Fibroblast of lung (primary cell): Measurements from ENCODE around the gene LCE4A. TPM values are rescaled to one million over a fixed set of nuclear protein-coding genes. Genes with fewer than 3 reads are reported as not detected.

Source experiments
- DNase-seq, 2 donors: peaks; one replicate each; pipeline versions ENCODE4 v3.0.0 to v3.0.0-alpha.2; 2010; ENCODE audit warnings: low read depth in 2 of 2
- H2AFZ ChIP-seq: 2 replicates; pipeline ENCODE4 v1.5.1; 2012; ENCODE audit warnings: low read length, control low read depth, inconsistent platforms
- H3K27ac ChIP-seq: 2 replicates; pipeline ENCODE4 v1.5.1; 2011; ENCODE audit warnings: low read length, control low read depth; ENCODE audit not compliant: insufficient read depth
- H3K27me3 ChIP-seq: 2 replicates; pipeline ENCODE4 v1.5.1; 2011; ENCODE audit warnings: mild to moderate bottlenecking, low read length; ENCODE audit not compliant: control insufficient read depth, insufficient read depth
- H3K36me3 ChIP-seq: 2 replicates; pipeline ENCODE4 v1.5.1; 2011; ENCODE audit warnings: low read length; ENCODE audit not compliant: control insufficient read depth, insufficient read depth
- H3K4me1 ChIP-seq: 2 replicates; pipeline ENCODE4 v1.5.1; 2011; ENCODE audit warnings: low read length; ENCODE audit not compliant: control insufficient read depth, insufficient read depth; ENCODE audit errors: extremely low read depth
- H3K4me2 ChIP-seq: 2 replicates; pipeline ENCODE4 v1.5.1; 2011; ENCODE audit warnings: low read length, control low read depth; ENCODE audit not compliant: insufficient read depth; ENCODE audit errors: extremely low read depth
- H3K4me3 ChIP-seq, 4 experiments: fragments of 200-600 bp in 1 of 4; sonication (generic) in 1 of 4; replicated peaks in 1 of 4; 2 replicates each; pipeline ENCODE4 v1.5.1; 2011 to 2016; ENCODE audit warnings: low read length in 4 of 4, low read depth in 3 of 4, mild to moderate bottlenecking in 3 of 4, control low read depth in 2 of 4, inconsistent platforms in 1 of 4, mixed read lengths in 1 of 4; ENCODE audit not compliant: insufficient read depth in 1 of 4; ENCODE audit errors: control extremely low read depth in 1 of 4
- H3K79me2 ChIP-seq: 2 replicates; pipeline ENCODE4 v1.5.1; 2012; ENCODE audit warnings: mild to moderate bottlenecking, low read length, inconsistent platforms; ENCODE audit not compliant: control insufficient read depth, insufficient read depth
- H3K9ac ChIP-seq: 2 replicates; pipeline ENCODE4 v1.5.1; 2011; ENCODE audit warnings: mild to moderate bottlenecking, low read length, control low read depth; ENCODE audit not compliant: insufficient read depth
- H3K9me3 ChIP-seq: 2 replicates; pipeline ENCODE4 v1.5.1; 2012; ENCODE audit warnings: low read depth, low read length; ENCODE audit not compliant: control insufficient read depth, insufficient read depth
- H4K20me1 ChIP-seq: 2 replicates; pipeline ENCODE4 v1.5.1; 2011; ENCODE audit warnings: low read length; ENCODE audit not compliant: control insufficient read depth, insufficient read depth; ENCODE audit errors: extremely low read depth
- EZH2 ChIP-seq: IDR thresholded peaks from 2 replicates; pipeline ENCODE4 v1.5.1; 2012; ENCODE audit warnings: low read length, control low read depth, mild to moderate bottlenecking; ENCODE audit errors: missing control alignments
- polyA plus RNA-seq, 2 donors: library from polyadenylated mRNA; depleted of rRNA in 1 of 2; stranded (reverse) in 1 of 2; unstranded in 1 of 2; fragments of >200 nt; gene quantifications; 2 replicates each; pipeline ENCODE4 v1.2.1, GENCODE V29; 2011 to 2012; ENCODE audit warnings: missing spikeins in 1 of 2
- total RNA-seq: library from RNA; depleted of rRNA; stranded (reverse); fragments of >200 nt; gene quantifications from 2 replicates; pipeline ENCODE4 v1.2.1, GENCODE V29; 2014
- TF ChIP-seq, protein P1 (sequence below), 2 donors: IDR thresholded peaks in 1 of 2; conservative IDR thresholded peaks in 1 of 2; 1 replicate in 1 of 2; 2 replicates in 1 of 2; pipeline ENCODE4 v1.5.1; 2011 to 2012; ENCODE audit warnings: low read length in 2 of 2, control low read depth in 1 of 2, inconsistent platforms in 1 of 2, low read depth in 1 of 2, mild to moderate bottlenecking in 1 of 2

Gene LCE4A
- total and polyA plus RNA-seq, 2 donors (not counting 1 experiment from before 2014, with no cell fraction given), result not detected

DNA sequence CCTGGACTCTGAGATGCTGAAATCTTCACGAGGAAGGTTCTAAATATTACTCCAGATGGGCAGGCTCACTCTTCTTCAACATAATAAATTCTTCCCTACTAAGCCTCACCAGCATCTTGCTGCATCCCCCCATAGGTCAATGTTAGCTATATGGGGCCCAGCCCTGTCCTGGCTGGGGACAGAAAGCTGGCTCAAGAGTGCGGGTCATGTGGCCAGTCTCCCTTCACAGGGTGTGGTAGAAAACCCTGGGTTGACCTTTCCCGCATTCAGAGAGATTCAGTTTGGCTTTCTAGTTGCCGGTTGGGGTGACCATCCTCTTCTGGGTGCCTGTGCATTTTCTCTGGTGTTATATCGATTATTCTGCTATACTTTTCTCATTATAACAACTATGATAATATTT, 30.0 kb downstream of the LCE4A start:
- Histone ChIP-seq H2AFZ (no peak overlapping the region), H3K4me3 (no peak overlapping the region), H3K27ac (no peak overlapping the region), H3K9ac (no peak overlapping the region), H3K79me2 (no peaks in the 10 kb centered on the region), H3K36me3 (no peaks in the 10 kb centered on the region), H3K27me3 (no peaks in the 10 kb centered on the region), H3K4me2 (no peak overlapping the region), H4K20me1 (no peaks in the 10 kb centered on the region), H3K4me1 (peaks cover 4% of the 10 kb centered on the region), H3K9me3 (no peaks in the 10 kb centered on the region)
- DNase-seq, result no peak
- TF ChIP-seq EZH2, result no peak
- TF ChIP-seq, protein P1, sequence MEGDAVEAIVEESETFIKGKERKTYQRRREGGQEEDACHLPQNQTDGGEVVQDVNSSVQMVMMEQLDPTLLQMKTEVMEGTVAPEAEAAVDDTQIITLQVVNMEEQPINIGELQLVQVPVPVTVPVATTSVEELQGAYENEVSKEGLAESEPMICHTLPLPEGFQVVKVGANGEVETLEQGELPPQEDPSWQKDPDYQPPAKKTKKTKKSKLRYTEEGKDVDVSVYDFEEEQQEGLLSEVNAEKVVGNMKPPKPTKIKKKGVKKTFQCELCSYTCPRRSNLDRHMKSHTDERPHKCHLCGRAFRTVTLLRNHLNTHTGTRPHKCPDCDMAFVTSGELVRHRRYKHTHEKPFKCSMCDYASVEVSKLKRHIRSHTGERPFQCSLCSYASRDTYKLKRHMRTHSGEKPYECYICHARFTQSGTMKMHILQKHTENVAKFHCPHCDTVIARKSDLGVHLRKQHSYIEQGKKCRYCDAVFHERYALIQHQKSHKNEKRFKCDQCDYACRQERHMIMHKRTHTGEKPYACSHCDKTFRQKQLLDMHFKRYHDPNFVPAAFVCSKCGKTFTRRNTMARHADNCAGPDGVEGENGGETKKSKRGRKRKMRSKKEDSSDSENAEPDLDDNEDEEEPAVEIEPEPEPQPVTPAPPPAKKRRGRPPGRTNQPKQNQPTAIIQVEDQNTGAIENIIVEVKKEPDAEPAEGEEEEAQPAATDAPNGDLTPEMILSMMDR (conservative IDR thresholded peaks at IDR 0.05 in 1 of 2, IDR thresholded peaks at IDR 0.05 in 1 of 2; ENCODE audit: low read depth in 1 of 2, low read length in 2 of 2), result no peak

DNA sequence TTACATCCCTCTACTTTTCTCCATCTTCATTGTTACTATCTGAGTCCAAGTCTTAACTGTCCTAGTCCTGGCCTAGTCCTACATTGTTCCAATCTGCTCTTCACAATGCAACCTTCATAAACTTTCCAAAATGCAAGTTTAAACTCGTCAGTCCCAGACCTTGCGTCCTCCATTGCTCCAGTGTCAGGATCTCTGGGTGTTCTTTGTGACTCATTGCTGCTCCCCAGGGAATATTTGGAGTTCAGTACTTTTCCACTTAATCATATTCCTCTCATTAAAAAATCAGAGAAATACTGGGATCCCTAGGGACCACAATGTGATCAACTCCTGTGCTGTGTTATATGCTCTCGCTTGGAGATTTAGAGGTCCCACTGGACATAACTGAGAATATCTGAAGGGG, 31.9 kb downstream of the LCE4A start:
- Histone ChIP-seq H3K4me3 (no peak overlapping the region), H3K79me2 (no peaks in the 10 kb centered on the region), H2AFZ (no peak overlapping the region), H4K20me1 (no peaks in the 10 kb centered on the region), H3K27me3 (no peaks in the 10 kb centered on the region), H3K9me3 (no peaks in the 10 kb centered on the region), H3K27ac (no peak overlapping the region), H3K9ac (no peak overlapping the region), H3K36me3 (no peaks in the 10 kb centered on the region), H3K4me1 (peaks cover 15% of the 10 kb centered on the region), H3K4me2 (no peak overlapping the region)
- no peak for TF ChIP-seq EZH2
- TF ChIP-seq, protein P1 (conservative IDR thresholded peaks at IDR 0.05 in 1 of 2, IDR thresholded peaks at IDR 0.05 in 1 of 2; ENCODE audit: low read depth in 1 of 2, low read length in 2 of 2), result no peak
- no peak for DNase-seq

DNA sequence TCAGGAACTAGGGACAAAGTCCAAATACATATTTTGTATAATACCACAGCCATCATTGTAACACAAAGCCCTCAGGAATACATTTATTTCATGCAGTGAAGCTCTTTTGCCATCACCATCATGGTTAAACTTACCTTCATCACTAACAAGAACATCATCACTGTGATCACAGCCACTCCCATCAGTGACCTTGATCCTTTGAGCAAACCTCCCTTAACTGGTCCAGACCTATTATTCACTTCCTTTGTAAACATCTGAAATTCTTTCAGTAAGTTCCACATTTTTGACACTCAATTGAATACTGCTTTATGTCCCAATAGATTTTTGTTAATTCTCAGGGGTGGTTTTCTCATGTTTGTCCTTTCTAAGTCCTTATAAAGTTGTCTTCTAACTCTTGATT, 33.7 kb downstream of the LCE4A start:
- H3K27me3 ChIP-seq, result no peaks in the 10 kb centered on the region
- no peak overlapping the region for H3K27ac ChIP-seq
- no peaks in the 10 kb centered on the region for H3K9me3 ChIP-seq
- H3K79me2 ChIP-seq, result no peaks in the 10 kb centered on the region
- H3K4me2 ChIP-seq, result no peak overlapping the region
- H4K20me1 ChIP-seq, result no peaks in the 10 kb centered on the region
- no peak overlapping the region for H2AFZ ChIP-seq
- no peaks in the 10 kb centered on the region for H3K36me3 ChIP-seq
- H3K4me1 ChIP-seq, result peaks cover 21% of the 10 kb centered on the region
- no peak overlapping the region for H3K9ac ChIP-seq
- DNase-seq, result no peak
- H3K4me3 ChIP-seq, result no peak overlapping the region
- TF ChIP-seq, protein P1 (conservative IDR thresholded peaks at IDR 0.05 in 1 of 2, IDR thresholded peaks at IDR 0.05 in 1 of 2; ENCODE audit: low read depth in 1 of 2, low read length in 2 of 2), result no peak
- no peak for TF ChIP-seq EZH2
